NB4 (cell line): ENCODE results near the gene TAAR9.

ENCODE experiments used
- MYC ChIP-seq: IDR thresholded peaks from 2 replicates; pipeline ENCODE4 v1.6.1; 2011; ENCODE audit warnings: low read depth, low read length
- POLR2A ChIP-seq: IDR thresholded peaks from 2 replicates; pipeline ENCODE4 v1.6.1; 2011; ENCODE audit warnings: mild to moderate bottlenecking; ENCODE audit not compliant: insufficient read length; ENCODE audit errors: extremely low read depth
- TF ChIP-seq, protein P1 (sequence below): IDR thresholded peaks from one replicate; pipeline ENCODE4 v1.5.1; 2012; ENCODE audit warnings: low read depth, low read length
- TF ChIP-seq, protein P2 (sequence below): IDR thresholded peaks from 2 replicates; pipeline ENCODE4 v1.6.1; 2011; ENCODE audit warnings: low read depth, low read length

DNA sequence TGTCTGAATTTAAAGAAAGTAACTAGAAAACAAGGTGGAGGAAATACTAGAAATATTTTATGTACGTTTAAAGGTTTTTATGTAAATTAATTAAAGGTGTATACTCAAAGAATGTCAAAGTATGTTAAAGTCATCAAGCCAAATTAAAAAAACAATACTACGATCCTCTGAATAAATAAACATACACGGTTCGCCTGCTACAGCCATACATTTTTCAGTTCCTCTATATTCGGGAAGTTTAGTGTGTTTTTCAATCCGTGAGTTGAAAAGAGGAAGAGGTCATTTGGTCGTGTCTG is 25.8 kb upstream of the TAAR9 start:
- TF ChIP-seq MYC (no peak; the same call in 1 of the 2 replicates), POLR2A (no peak)
- TF ChIP-seq, protein P1, sequence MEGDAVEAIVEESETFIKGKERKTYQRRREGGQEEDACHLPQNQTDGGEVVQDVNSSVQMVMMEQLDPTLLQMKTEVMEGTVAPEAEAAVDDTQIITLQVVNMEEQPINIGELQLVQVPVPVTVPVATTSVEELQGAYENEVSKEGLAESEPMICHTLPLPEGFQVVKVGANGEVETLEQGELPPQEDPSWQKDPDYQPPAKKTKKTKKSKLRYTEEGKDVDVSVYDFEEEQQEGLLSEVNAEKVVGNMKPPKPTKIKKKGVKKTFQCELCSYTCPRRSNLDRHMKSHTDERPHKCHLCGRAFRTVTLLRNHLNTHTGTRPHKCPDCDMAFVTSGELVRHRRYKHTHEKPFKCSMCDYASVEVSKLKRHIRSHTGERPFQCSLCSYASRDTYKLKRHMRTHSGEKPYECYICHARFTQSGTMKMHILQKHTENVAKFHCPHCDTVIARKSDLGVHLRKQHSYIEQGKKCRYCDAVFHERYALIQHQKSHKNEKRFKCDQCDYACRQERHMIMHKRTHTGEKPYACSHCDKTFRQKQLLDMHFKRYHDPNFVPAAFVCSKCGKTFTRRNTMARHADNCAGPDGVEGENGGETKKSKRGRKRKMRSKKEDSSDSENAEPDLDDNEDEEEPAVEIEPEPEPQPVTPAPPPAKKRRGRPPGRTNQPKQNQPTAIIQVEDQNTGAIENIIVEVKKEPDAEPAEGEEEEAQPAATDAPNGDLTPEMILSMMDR = no peak
- TF ChIP-seq, protein P2, sequence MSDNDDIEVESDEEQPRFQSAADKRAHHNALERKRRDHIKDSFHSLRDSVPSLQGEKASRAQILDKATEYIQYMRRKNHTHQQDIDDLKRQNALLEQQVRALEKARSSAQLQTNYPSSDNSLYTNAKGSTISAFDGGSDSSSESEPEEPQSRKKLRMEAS = no peak; the same call in 1 of the 2 replicates
